GM10266 (cell line): Measurements from ENCODE around the gene NLGN2.

Source experiments
- DNase-seq: peaks from one replicate; pipeline ENCODE4 v3.0.0; 2012; ENCODE audit errors: extremely low spot score
- CTCF ChIP-seq: IDR thresholded peaks from 2 replicates; pipeline ENCODE4 v1.5.1; 2012; ENCODE audit warnings: mild to moderate bottlenecking, low read depth; ENCODE audit not compliant: control insufficient read depth, insufficient read depth; ENCODE audit errors: missing control alignments

Gene NLGN2

GRCh38 chr17:7462474-7463371 is 55.1 kb downstream of the NLGN2 start:
- TF ChIP-seq CTCF, result no peak
- DNase-seq, result no peak

- no peak for TF ChIP-seq CTCF
- no peak for DNase-seq
These were observed 55.8 kb downstream of the NLGN2 start for GRCh38 chr17:7463372-7463846.

GRCh38 chr17:7464081-7464480 is 56.4 kb downstream of the NLGN2 start:
- no peak for TF ChIP-seq CTCF

GRCh38 chr17:7465597-7466275 is 58.1 kb downstream of the NLGN2 start:
- DNase-seq, result no peak
- no peak for TF ChIP-seq CTCF

More at GRCh38 chr17:7464081-7464480, 56.4 kb downstream of the NLGN2 start:
- no peak for DNase-seq

GRCh38 chr17:7466318-7466638 is 58.6 kb downstream of the NLGN2 start:
- no peak for DNase-seq
- TF ChIP-seq CTCF, result no peak

- no peak for TF ChIP-seq CTCF
- DNase-seq, result no peak
These were observed 59.1 kb downstream of the NLGN2 start for GRCh38 chr17:7466639-7467341.
